Measurements from ENCODE around the gene RARS1. TPM values are rescaled to one million over a fixed set of nuclear protein-coding genes. Genes with fewer than 3 reads are reported as not detected.

The RARS1 gene
- total and polyA plus RNA-seq, 2 experiments from 2014 or later: 56.2 to 187 TPM

GRCh38 chr5:168471785-168472184 is 14.5 kb upstream of the RARS1 start:
- TF ChIP-seq CTCF (IDR thresholded peaks at IDR 0.05; ENCODE audit: poor library complexity) (no peak), EZH2phosphoT487 (IDR thresholded peaks at IDR 0.05; ENCODE audit: low read depth, severe bottlenecking, unreplicated experiment) (no peak)
- 92% methylated on average over 4 of the region's 4 CpGs for WGBS (ENCODE audit: low lambda C conversion rate, missing lambda C conversion rate)
- Histone ChIP-seq H3K36me3 (replicated peaks; ENCODE audit: insufficient read depth, low read depth) (no peaks in the 10 kb centered on the region), H3K27me3 (no peaks in the 10 kb centered on the region), H3K9me2 (replicated peaks; ENCODE audit: insufficient read depth) (no peaks in the 10 kb centered on the region), H3K4me1 (ENCODE audit: insufficient read depth) (no peaks in the 10 kb centered on the region), H3K9me3 (ENCODE audit: low read depth) (no peaks in the 10 kb centered on the region), H3K4me2 (no peak overlapping the region), H3K27ac (no peak overlapping the region), H4K20me1 (ENCODE audit: insufficient read depth, poor library complexity, severe bottlenecking) (no peaks in the 10 kb centered on the region), H3K79me2 (no peaks in the 10 kb centered on the region), H3K4me3 (no peak overlapping the region), H2AFZ (no peak overlapping the region)
- no peak for DNase-seq (ENCODE audit: low spot score)

GRCh38 chr5:168472329-168472728 is 13.9 kb upstream of the RARS1 start:
- no peaks in the 10 kb centered on the region for H3K79me2 ChIP-seq
- DNase-seq (ENCODE audit: low spot score): peak; percentile 68
- no peak overlapping the region for H3K27ac ChIP-seq
- no peaks in the 10 kb centered on the region for H4K20me1 ChIP-seq (ENCODE audit: insufficient read depth, poor library complexity, severe bottlenecking)
- 50% methylated on average over 5 of the region's 5 CpGs for WGBS (ENCODE audit: low lambda C conversion rate, missing lambda C conversion rate)
- TF ChIP-seq EZH2 (IDR thresholded peaks at IDR 0.05; ENCODE audit: borderline replicate concordance) (no peak), CTCF (IDR thresholded peaks at IDR 0.05; ENCODE audit: poor library complexity) (peak; percentile 27)
- no peaks in the 10 kb centered on the region for H3K4me1 ChIP-seq (ENCODE audit: insufficient read depth)
- H3K27me3 ChIP-seq: no peaks in the 10 kb centered on the region
- no peak overlapping the region for H3K4me3 ChIP-seq
- H3K4me2 ChIP-seq: no peak overlapping the region
- H3K36me3 ChIP-seq (replicated peaks; ENCODE audit: insufficient read depth, low read depth): no peaks in the 10 kb centered on the region
- H3K9me2 ChIP-seq (replicated peaks; ENCODE audit: insufficient read depth): no peaks in the 10 kb centered on the region
- no peaks in the 10 kb centered on the region for H3K9me3 ChIP-seq (ENCODE audit: low read depth)
- H2AFZ ChIP-seq: no peak overlapping the region

- Histone ChIP-seq H3K27ac (no peak overlapping the region), H3K79me2 (no peaks in the 10 kb centered on the region), H3K4me2 (no peak overlapping the region), H3K4me3 (no peak overlapping the region), H3K9me3 (ENCODE audit: low read depth) (no peaks in the 10 kb centered on the region), H3K4me1 (ENCODE audit: insufficient read depth) (no peaks in the 10 kb centered on the region), H2AFZ (no peak overlapping the region), H3K9me2 (replicated peaks; ENCODE audit: insufficient read depth) (no peaks in the 10 kb centered on the region), H3K27me3 (no peaks in the 10 kb centered on the region), H3K36me3 (replicated peaks; ENCODE audit: insufficient read depth, low read depth) (no peaks in the 10 kb centered on the region), H4K20me1 (ENCODE audit: insufficient read depth, poor library complexity, severe bottlenecking) (no peaks in the 10 kb centered on the region)
- TF ChIP-seq EZH2phosphoT487 (IDR thresholded peaks at IDR 0.05; ENCODE audit: low read depth, severe bottlenecking, unreplicated experiment): no peak
- no peak for TF ChIP-seq EZH2 (IDR thresholded peaks at IDR 0.05; ENCODE audit: borderline replicate concordance)
- no peak for TF ChIP-seq CTCF (IDR thresholded peaks at IDR 0.05; ENCODE audit: poor library complexity)
- no peak for DNase-seq (ENCODE audit: low spot score)
- 75% methylated on average over 1 of the region's 1 CpG for WGBS (ENCODE audit: low lambda C conversion rate, missing lambda C conversion rate)
These were observed 12.0 kb upstream of the RARS1 start for GRCh38 chr5:168474319-168474718.

GRCh38 chr5:168477060-168477459 is 9.2 kb upstream of the RARS1 start:
- no peak for TF ChIP-seq EZH2phosphoT487 (IDR thresholded peaks at IDR 0.05; ENCODE audit: low read depth, severe bottlenecking, unreplicated experiment)
- TF ChIP-seq CTCF (IDR thresholded peaks at IDR 0.05; ENCODE audit: poor library complexity): no peak
- no peak for TF ChIP-seq EZH2 (IDR thresholded peaks at IDR 0.05; ENCODE audit: borderline replicate concordance)
- Histone ChIP-seq H3K9me3 (ENCODE audit: low read depth) (no peaks in the 10 kb centered on the region), H3K9me2 (replicated peaks; ENCODE audit: insufficient read depth) (no peaks in the 10 kb centered on the region), H3K4me2 (no peak overlapping the region), H2AFZ (no peak overlapping the region), H3K4me1 (ENCODE audit: insufficient read depth) (no peaks in the 10 kb centered on the region), H3K27me3 (no peaks in the 10 kb centered on the region), H3K36me3 (replicated peaks; ENCODE audit: insufficient read depth, low read depth) (no peaks in the 10 kb centered on the region), H4K20me1 (ENCODE audit: insufficient read depth, poor library complexity, severe bottlenecking) (no peaks in the 10 kb centered on the region), H3K27ac (no peak overlapping the region), H3K4me3 (no peak overlapping the region), H3K79me2 (no peaks in the 10 kb centered on the region)
- no peak for DNase-seq (ENCODE audit: low spot score)
- WGBS (ENCODE audit: low lambda C conversion rate, missing lambda C conversion rate): 40% methylated on average over 7 of the region's 7 CpGs
